Astrocyte of the spinal cord (primary cell): ENCODE measurements around the gene C1orf53.
A peak's percentile ranks its signal among the peaks of the same experiment; 100 is the strongest.

Source experiments
- DNase-seq: peaks from one replicate; pipeline ENCODE4 v3.0.0; 2011; ENCODE audit warnings: low read depth, low spot score
- H3K4me3 ChIP-seq: 2 replicates; pipeline ENCODE4 v1.5.1; 2011; ENCODE audit warnings: low read depth, mild to moderate bottlenecking, low read length, moderate library complexity
- in situ Hi-C: cut with HindIII; loops from 2 replicates; pipeline ENCODE4 v1.10.0; 2017; ENCODE audit warnings: low sequenced_read_pairs
- TF ChIP-seq, protein P1 (sequence below): IDR thresholded peaks from 2 replicates; pipeline ENCODE4 v1.5.1; 2012; ENCODE audit warnings: low read depth, mild to moderate bottlenecking, low read length, inconsistent platforms

C1orf53 gene

GRCh38 chr1:197920067-197920396, 17.6 kb downstream of the C1orf53 start:
- in situ Hi-C loops: no loop called here
- TF ChIP-seq, protein P1, sequence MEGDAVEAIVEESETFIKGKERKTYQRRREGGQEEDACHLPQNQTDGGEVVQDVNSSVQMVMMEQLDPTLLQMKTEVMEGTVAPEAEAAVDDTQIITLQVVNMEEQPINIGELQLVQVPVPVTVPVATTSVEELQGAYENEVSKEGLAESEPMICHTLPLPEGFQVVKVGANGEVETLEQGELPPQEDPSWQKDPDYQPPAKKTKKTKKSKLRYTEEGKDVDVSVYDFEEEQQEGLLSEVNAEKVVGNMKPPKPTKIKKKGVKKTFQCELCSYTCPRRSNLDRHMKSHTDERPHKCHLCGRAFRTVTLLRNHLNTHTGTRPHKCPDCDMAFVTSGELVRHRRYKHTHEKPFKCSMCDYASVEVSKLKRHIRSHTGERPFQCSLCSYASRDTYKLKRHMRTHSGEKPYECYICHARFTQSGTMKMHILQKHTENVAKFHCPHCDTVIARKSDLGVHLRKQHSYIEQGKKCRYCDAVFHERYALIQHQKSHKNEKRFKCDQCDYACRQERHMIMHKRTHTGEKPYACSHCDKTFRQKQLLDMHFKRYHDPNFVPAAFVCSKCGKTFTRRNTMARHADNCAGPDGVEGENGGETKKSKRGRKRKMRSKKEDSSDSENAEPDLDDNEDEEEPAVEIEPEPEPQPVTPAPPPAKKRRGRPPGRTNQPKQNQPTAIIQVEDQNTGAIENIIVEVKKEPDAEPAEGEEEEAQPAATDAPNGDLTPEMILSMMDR: no peak
- H3K4me3 ChIP-seq: no peak overlapping the region
- no peak for DNase-seq

GRCh38 chr1:197920414-197921117, 18.1 kb downstream of the C1orf53 start:
- DNase-seq: no peak
- in situ Hi-C loops: no loop called here
- no peak overlapping the region for H3K4me3 ChIP-seq
- TF ChIP-seq, protein P1: no peak

DNA sequence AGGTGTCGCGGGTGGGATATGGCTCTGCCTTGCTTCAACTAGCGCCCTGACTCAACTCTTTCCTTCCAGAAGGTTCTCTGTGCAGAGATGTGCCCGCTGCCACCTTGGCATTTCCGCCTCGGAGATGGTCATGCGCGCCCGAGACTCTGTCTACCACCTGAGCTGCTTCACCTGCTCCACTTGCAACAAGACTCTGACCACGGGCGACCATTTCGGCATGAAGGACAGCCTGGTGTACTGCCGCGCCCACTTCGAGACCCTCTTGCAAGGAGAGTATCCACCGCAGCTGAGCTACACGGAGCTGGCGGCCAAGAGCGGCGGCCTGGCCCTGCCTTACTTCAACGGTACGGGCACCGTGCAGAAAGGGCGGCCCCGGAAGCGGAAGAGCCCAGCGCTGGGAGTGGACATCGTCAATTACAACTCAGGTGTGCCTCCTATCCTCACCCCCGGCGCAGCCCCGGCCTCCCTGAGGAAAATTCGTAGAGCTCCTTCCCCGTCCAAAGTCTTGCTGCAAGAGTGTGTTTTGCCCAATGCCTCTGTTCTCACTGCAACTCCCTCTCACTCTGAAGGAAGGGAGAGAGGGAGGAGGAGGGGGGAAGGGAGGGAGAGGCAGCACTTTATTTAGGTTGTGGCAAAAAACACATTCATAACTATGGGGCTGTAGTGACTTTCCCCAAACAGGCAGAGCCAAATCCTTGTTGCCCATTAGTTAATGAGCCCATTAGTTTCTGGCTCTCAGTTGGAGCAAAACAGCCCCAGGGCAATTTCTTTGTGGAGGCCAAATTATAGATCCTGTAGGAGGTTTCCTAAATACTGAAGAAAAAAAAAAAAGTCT, 19.0 kb downstream of the C1orf53 start:
- DNase-seq: no peak
- TF ChIP-seq, protein P1: no peak
- in situ Hi-C loops: no loop called here
- no peak overlapping the region for H3K4me3 ChIP-seq

- TF ChIP-seq, protein P1: no peak
- H3K4me3 ChIP-seq: no peak overlapping the region
- in situ Hi-C loops: no loop called here
- DNase-seq: no peak
These were observed 19.6 kb downstream of the C1orf53 start for GRCh38 chr1:197922070-197922390.

GRCh38 chr1:197923038-197923437, 20.6 kb downstream of the C1orf53 start:
- no peak overlapping the region for H3K4me3 ChIP-seq
- no peak for DNase-seq
- TF ChIP-seq, protein P1: no peak
- in situ Hi-C loops: no loop called here

GRCh38 chr1:197924516-197925123, 22.2 kb downstream of the C1orf53 start:
- DNase-seq: peak; percentile 53
- in situ Hi-C loops: no loop called here
- TF ChIP-seq, protein P1: peak; percentile 68
- no peak overlapping the region for H3K4me3 ChIP-seq
